ENCODE measurements around the gene LRPAP1.

DNA sequence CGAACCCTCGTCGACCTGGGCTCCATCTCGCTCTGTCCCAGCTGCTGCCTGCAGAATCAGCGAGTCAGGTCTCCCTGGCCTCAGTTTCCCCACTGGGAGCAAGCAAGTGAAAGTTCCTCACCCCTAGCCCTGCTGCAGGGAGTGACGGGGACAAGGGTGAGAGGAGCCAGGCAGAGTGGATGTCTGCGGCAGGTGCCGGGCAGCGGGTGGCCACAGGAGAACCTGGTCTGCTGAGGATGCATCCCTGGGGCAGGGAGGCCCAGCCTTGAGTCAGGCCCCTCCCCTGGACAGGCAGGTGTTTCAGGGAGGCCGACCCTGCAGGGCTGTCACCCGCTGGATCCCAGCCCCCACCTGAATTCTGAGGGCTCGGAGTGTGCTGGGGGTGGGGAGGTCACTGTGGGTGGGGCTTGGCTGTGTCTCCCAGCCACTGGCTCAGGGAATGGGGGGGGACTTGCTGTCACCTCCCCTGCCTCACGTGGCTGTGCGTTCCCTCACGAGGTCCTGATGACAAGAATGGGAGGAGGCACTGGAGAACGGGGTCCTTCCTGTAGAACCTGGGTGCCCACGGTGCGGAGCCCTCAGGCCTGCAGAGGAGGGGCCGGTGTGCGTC is 33.2 kb downstream of the LRPAP1 start:
- TF ChIP-seq, protein P1, sequence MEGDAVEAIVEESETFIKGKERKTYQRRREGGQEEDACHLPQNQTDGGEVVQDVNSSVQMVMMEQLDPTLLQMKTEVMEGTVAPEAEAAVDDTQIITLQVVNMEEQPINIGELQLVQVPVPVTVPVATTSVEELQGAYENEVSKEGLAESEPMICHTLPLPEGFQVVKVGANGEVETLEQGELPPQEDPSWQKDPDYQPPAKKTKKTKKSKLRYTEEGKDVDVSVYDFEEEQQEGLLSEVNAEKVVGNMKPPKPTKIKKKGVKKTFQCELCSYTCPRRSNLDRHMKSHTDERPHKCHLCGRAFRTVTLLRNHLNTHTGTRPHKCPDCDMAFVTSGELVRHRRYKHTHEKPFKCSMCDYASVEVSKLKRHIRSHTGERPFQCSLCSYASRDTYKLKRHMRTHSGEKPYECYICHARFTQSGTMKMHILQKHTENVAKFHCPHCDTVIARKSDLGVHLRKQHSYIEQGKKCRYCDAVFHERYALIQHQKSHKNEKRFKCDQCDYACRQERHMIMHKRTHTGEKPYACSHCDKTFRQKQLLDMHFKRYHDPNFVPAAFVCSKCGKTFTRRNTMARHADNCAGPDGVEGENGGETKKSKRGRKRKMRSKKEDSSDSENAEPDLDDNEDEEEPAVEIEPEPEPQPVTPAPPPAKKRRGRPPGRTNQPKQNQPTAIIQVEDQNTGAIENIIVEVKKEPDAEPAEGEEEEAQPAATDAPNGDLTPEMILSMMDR (IDR thresholded peaks at IDR 0.05), result no peak
- no peak for TF ChIP-seq POLR2A (IDR thresholded peaks at IDR 0.05)

Data from vagina (tissue), 2 donors.